HepG2 (cell line): ENCODE data around the gene TULP4. TPM values are rescaled to one million over a fixed set of nuclear protein-coding genes. Genes with fewer than 3 reads are reported as not detected.
A peak's percentile ranks its signal among the peaks of the same experiment; 100 is the strongest.

Source experiments
- ETV5 ChIP-seq: IDR thresholded peaks from 2 replicates; pipeline ENCODE4 v1.6.1; 2018; ENCODE audit warnings: missing biosample characterization, missing genetic modification reagents, inconsistent platforms, borderline replicate concordance
- HMGXB3 ChIP-seq: sonication (generic); formaldehyde crosslinking; IDR thresholded peaks from 2 replicates; pipeline ENCODE4 v1.4.0; 2020; ENCODE audit warnings: missing genetic modification reagents, borderline replicate concordance
- HNF1B ChIP-seq: sonication (generic); formaldehyde crosslinking; IDR thresholded peaks from 2 replicates; pipeline ENCODE4 v1.5.1; 2020; ENCODE audit warnings: mild to moderate bottlenecking, moderate library complexity, missing genetic modification reagents
- IRF9 ChIP-seq: sonication (generic); formaldehyde crosslinking; IDR thresholded peaks from 2 replicates; pipeline ENCODE4 v1.8.0; 2022; ENCODE audit warnings: missing genetic modification reagents, mild to moderate bottlenecking, borderline replicate concordance
- KIAA2018 ChIP-seq: sonication (generic); formaldehyde crosslinking; IDR thresholded peaks from 2 replicates; pipeline ENCODE4 v1.5.0; 2020; ENCODE audit warnings: mild to moderate bottlenecking, missing genetic modification reagents, borderline replicate concordance
- MTA1 ChIP-seq: sonication (generic); formaldehyde crosslinking; IDR thresholded peaks from 2 replicates; pipeline ENCODE4 v1.4.0; 2020; ENCODE audit warnings: missing genetic modification reagents, mild to moderate bottlenecking, borderline replicate concordance
- NFATC3 ChIP-seq: sonication (generic); formaldehyde crosslinking; IDR thresholded peaks from 2 replicates; pipeline ENCODE4 v1.5.1; 2020; ENCODE audit warnings: mild to moderate bottlenecking, missing genetic modification reagents
- NFKBIZ ChIP-seq: IDR thresholded peaks from 2 replicates; pipeline ENCODE4 v1.6.1; 2018; ENCODE audit warnings: missing genetic modification reagents, missing compliant biosample characterization
- ZNF563 ChIP-seq: sonication (generic); formaldehyde crosslinking; IDR thresholded peaks from 2 replicates; pipeline ENCODE4 v1.8.0; 2022; ENCODE audit warnings: mild to moderate bottlenecking, moderate library complexity, missing genetic modification reagents
- ZNF598 ChIP-seq: sonication (generic); formaldehyde crosslinking; IDR thresholded peaks from 2 replicates; pipeline ENCODE4 v1.5.1; 2020; ENCODE audit warnings: mild to moderate bottlenecking, missing genetic modification reagents, borderline replicate concordance
- ZNF644 ChIP-seq: IDR thresholded peaks from 2 replicates; pipeline ENCODE4 v1.6.1; 2016; ENCODE audit warnings: low read depth
- polyA plus RNA-seq, 8 experiments: library from polyadenylated mRNA; depleted of rRNA in 3 of 8; stranded (reverse) in 7 of 8; unstranded in 1 of 8; fragments of >200 nt; fragmentation: Illumina TruSeq in 4 of 8; extraction: Trizol in 4 of 8; gene quantifications; 2 replicates each; pipeline versions ENCODE4 v1.2.1 to v1.2.3, GENCODE V29; 2011 to 2016; ENCODE audit warnings: low read depth in 4 of 8, missing spikeins in 1 of 8, mixed read lengths in 1 of 8; ENCODE audit not compliant: insufficient read depth in 1 of 8
- total RNA-seq, 5 experiments: library from RNA; depleted of rRNA; stranded (reverse); fragments of >200 nt; fragmentation: Illumina TruSeq; extraction: Trizol; gene quantifications; 2 replicates each; pipeline ENCODE4 v1.2.3, GENCODE V29; 2016; ENCODE audit warnings: low read depth in 1 of 5

Gene TULP4
- total and polyA plus RNA-seq, 2 of the 13 experiments (the other 11 are each of a cell fraction or from before 2014, with no cell fraction given): 21.1 to 122 TPM

GRCh38 chr6:158545043-158545966 lies 233.0 kb downstream of the TULP4 start (continued):
- TF ChIP-seq HNF1B (CRISPR knock-in tag) (peak; percentile 78), KIAA2018 (CRISPR knock-in tag) (no peak), NFATC3 (CRISPR knock-in tag) (no peak), ETV5 (CRISPR knock-in tag) (peak; percentile 74), IRF9 (no peak), ZNF563 (peak; percentile 22; the same call in 1 of the 2 replicates), NFKBIZ (CRISPR knock-in tag) (peak; percentile 64; the same call in 1 of the 2 replicates), MTA1 (CRISPR knock-in tag) (peak; percentile 92; the same call in 1 of the 2 replicates), ZNF644 (CRISPR knock-in tag) (peak; percentile 58; the same call in 1 of the 2 replicates), HMGXB3 (peak; percentile 74; the same call in 1 of the 2 replicates), ZNF598 (CRISPR knock-in tag) (no peak)
